ENCODE data around the gene NAT16.
A peak's percentile ranks its signal among the peaks of the same experiment; 100 is the strongest.
"Not testable (repeated sequence)": the region's sequence is repeated elsewhere in the genome, so short reads cannot be mapped to it uniquely, and the experiment has no call there.

NAT16 gene

DNA sequence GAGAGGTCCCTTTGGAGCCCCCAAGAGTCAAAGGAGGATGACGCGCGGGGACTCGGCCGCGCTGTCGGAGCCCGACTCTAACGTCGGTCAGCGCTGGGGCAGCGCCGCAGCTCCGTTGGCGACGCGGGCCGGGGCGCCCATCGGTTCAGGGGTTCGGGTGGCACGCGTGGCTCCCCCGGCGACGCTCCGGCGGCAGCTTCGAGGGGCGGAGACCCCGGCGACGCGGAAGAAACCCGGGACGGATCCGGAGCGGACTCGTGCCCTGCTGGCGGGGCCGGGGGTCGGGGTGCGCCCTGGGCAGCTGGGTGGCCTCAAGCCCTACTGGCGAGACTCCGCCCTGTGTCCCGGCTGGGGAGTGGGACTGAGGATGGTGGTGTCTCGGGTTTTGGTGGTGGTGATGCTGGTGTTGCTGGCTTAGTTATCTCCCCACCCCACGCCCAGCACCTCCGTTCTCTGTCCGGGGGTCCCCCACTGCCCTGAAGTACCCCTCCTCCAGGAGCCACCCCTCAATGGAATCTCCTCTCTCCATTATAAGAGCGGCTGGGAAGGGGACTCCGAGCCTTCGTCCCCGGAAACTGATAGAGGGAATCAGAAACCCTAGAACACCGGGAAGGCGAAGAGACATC is at the start of gene NAT16:
NAT16 (minus strand) TSS at position 164 of the 626 bp plus-strand sequence. CDS start 5,486 bp downstream, outside the sequence.
- no peak for DNase-seq

DNA sequence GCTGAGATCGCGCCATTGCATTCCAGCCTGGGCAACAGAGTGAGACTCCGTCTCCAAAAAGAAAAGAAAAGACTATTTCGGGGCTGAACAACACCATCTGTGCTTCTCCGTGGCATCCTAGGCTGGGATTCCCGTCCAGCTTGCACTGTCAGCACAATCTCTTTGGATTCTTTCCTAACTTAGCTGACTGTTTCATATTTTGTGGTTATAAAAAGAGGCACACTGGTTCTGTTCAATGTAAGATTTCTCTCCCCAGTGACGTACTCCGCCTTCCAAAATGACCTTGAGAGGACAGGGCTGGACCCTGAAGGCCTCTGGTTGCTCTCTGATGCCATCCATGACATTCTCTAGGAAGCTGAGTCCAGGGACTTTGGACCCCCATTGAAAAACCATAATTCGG is 46.6 kb upstream of the NAT16 start:
- no peak for DNase-seq

DNA sequence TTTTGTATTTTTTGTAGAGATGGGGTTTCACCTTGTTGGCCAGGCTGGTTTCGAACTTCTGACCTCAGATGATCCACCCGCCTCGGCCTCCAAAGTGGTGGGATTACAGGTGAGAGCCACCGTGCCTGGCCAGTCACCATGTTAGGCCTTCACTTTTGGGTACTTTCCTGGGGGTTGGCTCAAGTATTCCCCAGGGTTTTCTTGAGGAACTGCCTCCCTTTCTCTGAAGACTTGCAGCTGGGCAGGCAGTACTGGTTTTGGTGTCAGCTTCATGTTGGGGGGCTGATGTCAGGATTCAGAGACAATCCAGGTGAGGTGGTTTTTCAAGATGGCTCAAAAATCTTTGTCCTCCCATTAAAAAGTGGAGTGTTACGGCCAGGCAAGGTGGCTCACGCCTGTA is 45.6 kb upstream of the NAT16 start:
- no peak for DNase-seq

DNA sequence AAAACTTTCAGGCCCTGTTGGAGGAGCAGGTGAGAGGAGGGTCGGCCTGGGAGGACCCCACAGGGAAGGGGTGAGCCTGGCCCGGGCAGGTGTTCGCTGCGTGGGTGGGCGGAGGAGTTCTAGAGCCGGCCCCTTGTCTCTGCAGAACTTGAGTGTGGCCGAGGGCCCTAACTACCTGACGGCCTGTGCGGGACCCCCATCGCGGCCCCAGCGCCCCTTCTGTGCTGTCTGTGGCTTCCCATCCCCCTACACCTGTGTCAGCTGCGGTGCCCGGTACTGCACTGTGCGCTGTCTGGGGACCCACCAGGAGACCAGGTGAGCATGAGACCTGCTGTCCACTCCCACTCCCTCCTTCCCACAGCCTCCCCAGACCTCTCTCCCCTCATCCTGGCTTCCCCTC is 43.4 kb upstream of the NAT16 start:
- no peak for DNase-seq

DNA sequence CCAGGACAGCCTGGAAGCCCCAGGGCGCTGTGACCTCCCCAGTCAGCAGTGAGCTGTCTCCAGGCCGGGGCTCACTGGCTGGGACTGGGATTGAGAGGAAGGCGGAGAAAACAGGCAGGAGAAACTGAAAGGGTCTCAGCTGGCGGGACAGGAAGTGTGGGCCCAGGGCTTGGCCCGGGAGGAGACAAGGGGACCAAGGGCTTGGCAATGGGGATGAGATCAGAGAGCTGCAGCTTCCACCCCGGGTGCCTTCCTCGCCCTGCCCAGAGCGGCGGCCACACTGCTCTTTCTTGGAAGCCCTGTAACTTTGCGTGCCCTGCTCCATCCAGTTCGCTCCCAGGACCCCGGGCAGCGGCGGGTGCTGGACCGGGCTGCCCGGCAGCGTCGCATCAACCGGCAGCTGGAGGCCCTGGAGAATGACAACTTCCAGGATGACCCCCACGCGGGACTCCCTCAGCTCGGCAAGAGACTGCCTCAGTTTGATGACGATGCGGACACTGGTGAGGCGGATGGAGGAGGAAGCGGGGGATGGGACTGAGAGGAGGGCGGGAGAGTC is 42.3 kb upstream of the NAT16 start:
- no peak for DNase-seq

DNA sequence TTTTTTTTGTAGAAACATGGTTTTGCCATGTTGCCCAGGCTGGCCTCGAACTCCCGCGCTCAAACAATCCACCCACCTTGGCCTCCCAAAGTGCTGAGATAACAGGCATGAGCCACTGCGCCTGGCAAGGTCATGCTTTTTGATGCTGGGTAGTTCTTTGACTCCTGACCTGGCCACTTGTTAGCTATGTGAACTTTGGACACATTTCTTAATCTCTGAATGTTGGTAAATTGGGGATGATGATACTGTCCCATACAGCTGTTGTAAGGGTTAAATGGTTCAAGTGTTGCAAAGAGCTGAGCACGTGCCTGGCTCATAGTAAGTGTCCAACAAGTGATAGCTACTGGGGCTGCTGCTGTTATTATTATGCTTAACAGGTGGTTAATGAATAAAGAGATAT is 40.2 kb upstream of the NAT16 start:
- no peak for DNase-seq

DNA sequence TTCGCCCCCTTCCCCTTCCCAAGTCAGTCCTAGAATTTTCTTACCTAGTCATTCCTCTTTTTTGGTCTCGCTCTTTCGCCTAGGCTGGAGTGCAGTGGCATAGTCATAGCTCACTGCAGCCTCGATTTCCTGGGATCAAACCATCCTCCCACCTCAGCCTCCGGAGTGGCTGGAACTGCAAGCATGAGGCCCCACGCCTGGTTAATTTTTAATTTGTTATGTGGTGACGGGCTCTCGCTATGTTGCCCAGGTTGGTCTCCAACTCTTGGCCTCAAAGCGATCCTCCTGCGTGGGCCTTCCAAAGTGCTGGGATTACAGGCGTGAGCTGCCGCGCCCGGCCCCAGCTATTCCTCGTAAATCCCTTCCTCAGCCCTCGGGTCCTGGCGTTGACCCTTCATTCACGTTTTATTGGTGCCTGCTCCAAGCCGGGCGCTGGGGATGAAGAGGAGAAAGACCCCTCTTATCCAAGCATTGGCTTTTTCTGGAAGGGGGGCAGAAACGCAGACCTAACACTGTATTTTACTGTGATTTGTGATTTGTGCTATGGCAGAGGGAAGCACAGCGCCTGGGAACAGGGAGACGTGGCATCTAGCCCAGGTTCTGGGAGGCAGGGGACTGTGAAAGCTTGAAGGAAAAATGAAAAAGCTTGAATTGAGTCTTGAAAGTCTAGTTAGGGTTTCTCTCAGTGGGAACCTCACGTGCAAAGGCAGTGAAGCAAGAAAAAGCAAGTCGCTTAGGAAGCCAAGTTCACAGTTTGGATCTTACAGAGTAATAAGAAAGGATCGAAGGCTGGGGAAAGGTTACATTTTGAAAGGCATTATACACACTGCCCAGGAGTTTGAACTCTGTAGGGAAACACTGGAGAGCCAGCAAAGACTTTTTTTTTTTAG is 38.4 kb upstream of the NAT16 start:
- no peak for DNase-seq

DNA sequence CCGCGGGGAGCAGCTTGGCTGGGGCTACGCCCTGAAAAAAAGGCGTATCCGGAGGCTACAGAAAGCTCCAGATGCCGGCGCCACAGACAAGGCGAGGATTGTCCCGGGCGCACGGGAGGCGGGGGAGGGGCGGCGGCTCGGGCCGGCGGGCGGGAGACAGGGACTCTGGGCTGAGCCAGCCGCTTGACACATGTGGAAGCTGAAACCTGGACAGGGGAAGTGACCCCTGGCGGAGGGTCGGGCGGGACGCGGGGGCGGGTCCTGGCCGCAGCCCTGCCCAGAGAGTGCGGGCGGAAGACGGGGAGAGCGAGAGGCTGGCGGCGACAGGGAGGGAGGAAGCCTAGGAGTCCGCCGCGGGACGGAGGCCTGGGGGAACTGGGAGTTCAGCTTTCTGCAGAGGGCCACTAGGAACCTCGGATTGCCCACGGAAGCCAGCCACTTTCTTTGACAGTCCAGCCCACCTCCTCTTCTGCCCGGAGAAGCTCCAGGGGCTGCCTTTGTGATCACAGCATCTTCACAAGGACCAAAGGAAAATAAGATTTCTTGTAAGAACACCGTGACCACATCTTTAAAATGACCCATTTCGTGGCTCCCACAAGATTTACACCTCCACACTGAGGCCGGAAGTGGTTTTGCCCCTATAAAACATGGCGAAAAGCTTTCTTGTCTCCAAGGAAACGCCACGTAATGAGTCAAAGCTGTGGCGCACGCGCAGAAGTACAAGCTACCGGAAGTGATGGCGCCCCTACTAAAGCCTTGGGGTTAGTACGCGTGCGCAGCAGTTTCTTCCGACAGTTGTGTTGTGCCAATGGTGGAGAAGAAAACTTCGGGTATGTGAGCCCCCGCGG is 37.5 kb upstream of the NAT16 start, which contains the start of the genes PLOD3 and ZNHIT1:
PLOD3 (minus strand) TSS at position 194 of the 848 bp plus-strand sequence. CDS start 307 bp downstream, outside the sequence.
ZNHIT1 (plus strand) TSS at position 778 of the 848 bp plus-strand sequence; CDS start at position 809, 31 bp downstream.
- DNase-seq = peak; percentile 95

DNA sequence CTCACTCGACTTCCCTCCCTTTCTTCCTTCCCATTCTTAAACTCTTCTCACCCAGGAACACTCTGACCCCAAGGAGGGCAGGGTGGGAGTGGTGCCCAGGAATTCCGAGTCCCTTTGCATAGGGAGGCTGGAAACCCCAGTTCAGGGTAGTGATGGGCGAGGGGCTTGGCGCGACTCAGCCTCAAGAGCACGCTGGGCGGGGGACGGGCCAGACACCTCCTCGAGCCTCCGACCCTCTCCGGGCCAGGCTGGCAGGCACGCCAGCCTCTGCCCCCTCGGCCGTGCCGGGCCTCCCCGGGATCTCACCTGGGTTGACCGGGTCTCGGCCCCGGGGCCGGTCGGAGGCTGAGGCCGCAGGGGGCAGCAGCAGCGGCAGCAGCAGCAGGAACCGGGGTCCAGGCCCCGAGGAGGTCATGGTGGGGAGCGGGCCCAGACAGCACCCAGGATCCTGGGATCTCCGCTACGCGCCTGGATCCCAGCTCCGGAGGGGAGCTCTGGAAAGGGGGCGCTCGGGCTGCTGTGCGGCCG is 36.8 kb upstream of the NAT16 start:
- no peak for DNase-seq

DNA sequence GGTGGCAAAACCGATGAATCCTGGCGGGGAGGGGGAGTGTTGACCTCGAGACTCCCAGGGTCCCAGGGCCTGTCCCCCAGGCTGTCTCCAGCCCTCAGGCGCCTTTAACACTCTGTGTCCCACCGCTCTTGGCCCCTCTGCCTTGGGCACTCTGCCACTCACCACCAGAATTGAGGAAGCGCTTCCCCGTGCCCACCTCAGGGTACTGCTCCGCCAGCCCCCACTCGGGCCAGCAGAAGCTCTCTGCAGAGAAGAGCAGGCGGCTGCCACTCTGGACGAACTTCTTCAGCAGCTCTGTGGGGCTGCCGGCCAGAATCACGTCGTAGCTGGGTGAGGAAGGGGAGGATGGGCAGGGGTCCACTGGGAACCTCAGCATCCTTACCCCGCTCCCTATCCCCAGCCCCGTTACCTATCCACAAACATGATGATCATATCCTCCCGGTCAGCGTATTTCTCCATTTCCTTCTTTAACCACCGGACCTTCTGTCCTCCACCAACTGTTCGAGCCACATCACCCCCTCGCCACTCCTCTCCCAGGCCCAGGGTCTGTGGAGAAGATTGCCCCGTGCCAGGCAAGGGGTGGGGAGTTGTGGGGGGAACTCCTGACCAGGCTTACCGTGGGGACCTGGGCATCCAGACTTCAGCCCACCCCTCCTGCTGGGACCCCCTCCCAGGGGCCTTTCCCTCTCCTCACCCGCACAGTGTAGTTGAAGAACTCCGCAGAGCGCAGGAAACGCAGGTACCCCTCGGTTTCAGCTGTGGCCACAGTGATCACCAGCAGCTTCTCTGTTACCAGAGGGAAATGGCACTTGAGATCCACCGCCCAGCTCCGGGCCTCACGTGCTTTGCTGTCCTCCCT is 36.1 kb upstream of the NAT16 start:
- DNase-seq = no peak

DNA sequence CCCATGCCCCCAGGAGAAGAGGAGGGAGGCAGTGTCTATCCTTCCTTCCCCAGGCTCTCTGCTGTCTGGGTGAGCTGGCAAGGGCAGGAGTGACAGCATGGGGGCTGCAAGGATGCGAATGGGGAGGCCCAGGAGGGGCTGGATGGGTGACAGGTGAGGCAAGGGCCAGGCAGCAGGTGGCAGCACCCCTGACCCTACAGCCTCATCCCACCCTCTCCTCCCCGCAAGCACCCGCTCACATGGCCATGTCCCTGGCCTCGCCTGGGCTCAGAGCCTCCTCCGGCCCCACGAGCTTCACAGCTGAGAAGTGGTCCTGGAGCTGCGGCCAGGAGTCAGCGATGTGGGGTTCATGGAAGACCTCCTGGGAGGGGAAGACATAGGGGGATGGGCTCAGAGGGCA is 31.9 kb upstream of the NAT16 start:
- DNase-seq = no peak

DNA sequence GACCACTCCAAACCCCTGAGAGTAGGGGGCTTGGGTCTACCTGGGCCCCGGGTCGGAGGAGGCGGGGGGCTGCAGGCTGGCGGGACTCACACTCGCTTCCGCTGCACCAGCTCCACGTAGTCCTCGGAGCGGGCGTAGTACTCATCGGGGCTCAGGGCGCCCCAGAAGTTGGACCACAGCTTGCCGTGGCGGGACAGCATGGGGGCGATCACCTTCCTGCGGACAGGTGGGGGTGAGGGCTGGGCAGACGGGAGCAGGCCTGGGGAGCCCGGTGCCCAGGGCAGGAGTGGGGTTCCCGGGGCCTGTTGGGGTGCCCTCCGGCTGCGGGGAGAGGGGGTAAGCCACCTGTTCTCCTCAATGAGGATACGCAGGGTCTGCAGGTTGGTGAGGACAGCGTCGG is 31.4 kb upstream of the NAT16 start:
- no peak for DNase-seq

DNA sequence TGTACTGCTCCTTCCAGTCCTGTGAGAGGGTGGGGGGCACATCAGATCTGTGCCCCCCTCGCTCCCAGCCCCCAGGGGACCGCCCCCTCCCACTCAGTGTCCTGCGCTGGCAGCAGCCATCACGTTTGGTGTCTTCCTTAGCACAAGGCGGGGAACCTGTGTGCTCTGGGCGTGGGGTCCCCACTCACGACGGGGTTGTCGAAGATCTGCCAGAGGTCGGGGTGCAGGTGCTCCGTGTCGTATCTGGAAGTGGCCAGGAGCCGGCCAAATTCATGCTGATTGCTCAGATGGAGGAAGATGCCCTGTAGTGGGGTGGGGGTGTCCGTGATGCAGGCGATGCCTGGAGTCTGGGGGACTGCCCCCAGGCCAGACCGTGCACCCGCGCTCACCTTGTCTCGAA is 30.1 kb upstream of the NAT16 start:
- DNase-seq = no peak

DNA sequence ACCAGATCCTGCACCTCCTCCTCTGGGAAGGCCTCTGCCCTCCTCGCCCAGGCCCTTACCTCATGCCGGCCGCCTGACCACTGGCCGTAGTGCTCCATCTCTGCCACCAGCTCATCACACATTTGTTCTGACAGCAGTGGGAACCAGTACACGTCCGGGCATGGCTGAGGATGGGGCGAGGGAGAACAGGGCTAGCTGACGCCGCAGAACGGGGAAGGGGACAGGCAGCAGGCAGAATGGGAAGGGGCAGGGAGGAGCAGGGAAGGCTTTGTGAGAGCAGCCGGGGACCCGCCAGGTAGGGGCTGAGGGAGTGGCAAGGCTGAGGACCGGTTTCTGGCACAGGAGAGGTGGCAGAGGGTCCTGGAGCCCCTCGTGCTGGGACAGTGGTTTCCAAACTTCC is 28.7 kb upstream of the NAT16 start:
- no peak for DNase-seq

DNA sequence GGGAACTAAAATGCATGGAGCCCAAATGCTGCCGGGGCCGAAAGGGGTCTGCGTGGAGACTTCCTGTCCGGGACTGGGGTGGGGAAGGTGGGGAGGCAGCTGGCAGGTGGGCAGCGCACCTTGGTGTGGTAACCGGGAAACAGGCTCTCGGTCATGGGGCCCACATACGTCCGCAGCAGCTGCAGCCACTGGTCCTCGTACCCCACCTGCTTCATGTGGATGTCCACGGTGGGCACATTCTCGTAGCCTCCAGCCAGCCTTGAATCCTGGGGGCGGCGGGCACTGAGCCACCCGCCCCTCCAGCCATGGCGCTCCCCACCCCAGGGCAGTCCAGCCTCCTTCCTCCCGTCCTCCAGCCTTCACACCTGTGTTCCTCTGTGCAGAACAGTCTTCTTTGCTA is 27.4 kb upstream of the NAT16 start:
- no peak for DNase-seq

DNA sequence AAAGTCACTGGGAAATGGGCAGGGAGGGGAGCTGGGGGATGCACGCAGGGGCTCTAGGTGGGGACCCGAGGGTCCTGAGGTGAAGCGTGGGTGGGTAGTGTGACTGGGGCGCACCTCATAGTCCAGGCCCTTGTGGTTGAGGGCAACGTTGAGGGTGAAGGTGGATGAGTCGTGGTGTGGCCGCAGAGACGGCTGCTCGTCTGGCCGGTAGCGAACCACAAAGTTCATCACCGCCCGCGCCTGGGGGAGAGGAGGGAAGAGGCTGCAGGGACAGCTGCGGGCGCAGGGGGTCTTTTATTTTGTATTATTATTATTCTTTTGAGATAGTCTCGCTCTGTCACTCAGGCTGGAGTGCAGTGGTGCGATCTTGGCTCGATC is 26.6 kb upstream of the NAT16 start:
- no peak for DNase-seq

DNA sequence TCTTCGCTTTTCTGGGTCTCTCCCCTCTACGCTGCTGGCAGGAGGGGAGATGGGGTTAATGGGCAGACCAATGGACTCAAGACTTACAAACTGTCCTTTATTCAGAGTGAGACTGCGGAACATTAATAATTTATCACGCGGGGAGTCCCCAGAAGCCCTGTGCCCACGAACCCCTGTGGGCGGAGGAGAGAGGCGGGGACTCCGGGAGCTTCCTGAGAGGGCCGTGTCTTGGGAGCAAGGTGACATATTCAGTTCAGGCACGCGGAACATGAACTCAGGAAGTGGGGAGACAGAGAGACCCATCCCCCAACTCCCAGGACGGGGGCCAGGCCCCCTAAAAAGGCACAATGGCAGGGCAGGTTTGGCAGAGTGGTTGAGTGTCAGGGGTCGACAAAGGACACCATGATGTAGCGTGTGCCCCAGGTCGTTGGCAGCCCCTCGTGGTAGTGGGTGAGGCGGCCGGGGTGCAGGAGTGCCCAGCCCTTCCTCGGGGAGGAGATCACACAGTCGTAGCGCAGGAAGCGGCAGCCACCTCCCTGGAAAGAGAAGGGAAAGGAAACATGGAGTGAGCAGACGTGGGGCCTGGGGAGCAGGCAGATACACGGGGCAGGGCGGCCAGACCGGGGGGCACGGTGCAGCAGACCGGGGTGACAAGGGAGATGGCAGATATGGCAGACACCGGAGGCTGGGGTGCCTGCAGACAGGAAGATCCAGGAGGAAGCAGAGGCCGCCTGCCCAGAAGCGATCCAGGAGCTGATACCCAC is 26.0 kb upstream of the NAT16 start:
- no peak for DNase-seq

DNA sequence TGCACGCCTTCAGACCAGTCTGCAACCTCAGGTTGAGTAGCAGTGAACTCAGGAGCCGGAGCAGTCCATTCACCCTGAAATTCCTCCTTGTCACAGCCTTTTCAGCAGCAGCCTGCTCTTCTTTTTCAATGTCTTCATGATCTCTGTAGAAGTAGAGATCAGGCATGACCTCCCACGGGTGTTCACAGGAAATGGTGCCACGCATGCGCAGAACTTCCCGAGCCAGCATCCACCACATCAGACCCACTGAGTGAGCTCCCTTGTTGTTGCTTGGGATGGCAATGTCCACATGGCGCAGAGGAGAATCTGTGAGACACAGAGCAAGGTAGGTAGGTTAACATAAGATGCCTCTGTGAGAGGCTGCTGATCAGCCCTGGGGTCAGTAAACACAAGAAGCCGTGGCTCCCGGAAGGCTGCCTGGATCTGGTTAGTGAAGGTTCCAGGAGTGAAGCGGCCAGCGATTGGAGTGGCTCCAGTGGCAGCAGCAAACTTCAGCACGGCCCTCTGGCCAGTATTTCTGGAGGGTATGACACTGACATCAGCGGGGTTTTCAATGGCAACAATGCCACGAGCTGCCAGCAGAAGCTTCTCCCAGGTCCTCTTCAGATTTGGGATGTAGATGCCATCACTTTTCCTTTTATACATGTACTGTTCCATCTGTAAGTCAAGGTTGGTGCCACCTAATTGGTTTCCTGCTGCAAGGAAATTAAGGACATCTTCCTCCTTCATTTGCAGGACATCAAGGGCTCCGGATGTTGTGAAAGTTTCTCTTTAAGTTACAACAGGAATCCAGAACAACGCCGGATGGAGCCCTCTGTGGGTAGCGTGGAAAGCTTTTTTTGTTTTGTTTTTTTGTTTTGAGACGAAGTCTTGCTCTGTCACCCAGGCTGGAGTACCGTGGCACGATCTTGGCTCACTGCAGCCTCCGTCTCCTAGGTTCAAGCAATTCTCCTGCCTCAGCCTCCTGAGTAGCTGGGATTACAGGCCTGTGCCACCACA is 23.9 kb upstream of the NAT16 start:
- DNase-seq = not testable (repeated sequence)

DNA sequence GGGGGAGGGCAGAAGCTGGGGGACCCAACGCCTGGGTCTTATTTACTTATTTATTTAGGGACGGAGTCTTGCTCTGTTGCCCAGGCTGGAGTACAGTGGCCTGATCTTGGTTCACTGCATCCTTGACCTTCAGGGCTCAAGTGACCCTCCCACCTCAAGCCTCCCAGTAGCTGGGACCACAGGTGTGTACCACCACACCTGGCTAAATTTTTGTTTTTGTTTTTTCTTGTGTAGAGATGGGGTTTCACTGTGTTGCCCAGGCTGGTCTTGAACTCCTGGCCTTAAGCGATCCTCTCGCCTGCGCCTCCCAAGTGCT is 22.5 kb upstream of the NAT16 start:
- DNase-seq = no peak
